T-cell (primary cell): ENCODE data around the gene SLC41A1. TPM values are rescaled to one million over a fixed set of nuclear protein-coding genes. Genes with fewer than 3 reads are reported as not detected.

ENCODE experiments used
- ATAC-seq, 4 experiments: fragments of 200-7000 bp in 3 of 4; fragments of 150-1000 bp in 1 of 4; cut with Tn5 transposase; replicated peaks in 1 of 4; 1 replicate in 3 of 4; 2 replicates in 1 of 4; pipeline ENCODE4 v1.10.0; 2021; ENCODE audit warnings: moderate library complexity in 3 of 4, mild to moderate bottlenecking in 2 of 4, moderate number of reproducible peaks in 1 of 4
- CTCF ChIA-PET, 2 donors: fragments of 300-600 bp; sonication (Branson Sonifier 250); formaldehyde crosslinking; loops; one replicate each; lab custom pipeline; 2022; ENCODE audit warnings: antibody characterized with exemption in 2 of 2; lab: Charles Lee
- POLR2A ChIA-PET, 2 donors: fragments of 300-600 bp; sonication (Branson Sonifier 250); formaldehyde crosslinking; loops; one replicate each; lab custom pipeline; 2022; ENCODE audit warnings: antibody characterized with exemption in 2 of 2; lab: Charles Lee
- DNase-seq, 35 experiments: peaks; one replicate each; pipeline versions ENCODE4 v3.0.0 to v3.0.0-alpha.2; 2013 to 2023
- H3K27ac ChIP-seq: one replicate; pipeline ENCODE4 v1.5.1; 2013; ENCODE audit warnings: low read length
- H3K27me3 ChIP-seq, 2 experiments: replicated peaks in 1 of 2; 1 replicate in 1 of 2; 2 replicates in 1 of 2; pipeline versions ENCODE4 v1.6.1 to v1.7.0; 2013; ENCODE audit warnings: low read length in 1 of 2, mixed read lengths in 1 of 2; ENCODE audit not compliant: control insufficient read depth in 2 of 2, insufficient read depth in 2 of 2; ENCODE audit errors: extremely low read depth in 1 of 2
- H3K36me3 ChIP-seq, 2 donors: 1 replicate in 1 of 2; 2 replicates in 1 of 2; pipeline versions ENCODE4 v1.6.1 to v1.7.0; 2013; ENCODE audit warnings: low read length in 1 of 2; ENCODE audit not compliant: control insufficient read depth in 2 of 2, insufficient read depth in 1 of 2; ENCODE audit errors: extremely low read depth in 1 of 2
- H3K4me1 ChIP-seq, 2 experiments: 1 replicate in 1 of 2; 2 replicates in 1 of 2; pipeline versions ENCODE4 v1.6.1 to v1.7.0; 2013; ENCODE audit warnings: low read length in 2 of 2, mixed read lengths in 1 of 2; ENCODE audit not compliant: insufficient read depth in 2 of 2, control insufficient read depth in 1 of 2; ENCODE audit errors: extremely low read depth in 1 of 2
- H3K4me3 ChIP-seq, 2 donors: 1 replicate in 1 of 2; 2 replicates in 1 of 2; pipeline versions ENCODE4 v1.5.1 to v1.7.0; 2013; ENCODE audit warnings: mild to moderate bottlenecking in 2 of 2, low read length in 1 of 2, moderate library complexity in 1 of 2; ENCODE audit not compliant: control insufficient read depth in 1 of 2; ENCODE audit errors: extremely low read depth in 1 of 2
- H3K9me3 ChIP-seq: 2 replicates; pipeline ENCODE4 v1.7.0; 2013
- H3K27ac Mint-ChIP-seq, 2 donors: one replicate each; pipeline ENCODE4 v1.8.0; 2020 to 2021; ENCODE audit warnings: mild to moderate bottlenecking in 2 of 2, mixed read lengths in 2 of 2
- H3K27me3 Mint-ChIP-seq, 2 donors: one replicate each; pipeline ENCODE4 v1.8.0; 2021 to 2022; ENCODE audit warnings: mixed read lengths in 2 of 2
- H3K36me3 Mint-ChIP-seq: one replicate; pipeline ENCODE4 v1.8.0; 2021; ENCODE audit warnings: mixed read lengths
- H3K4me1 Mint-ChIP-seq, 3 donors: one replicate each; pipeline ENCODE4 v1.8.0; 2020 to 2022; ENCODE audit warnings: mixed read lengths in 3 of 3, mild to moderate bottlenecking in 1 of 3
- H3K4me3 Mint-ChIP-seq, 3 donors: one replicate each; pipeline ENCODE4 v1.8.0; 2020 to 2022; ENCODE audit warnings: mild to moderate bottlenecking in 3 of 3, mixed read lengths in 3 of 3, moderate library complexity in 3 of 3
- H3K9me3 Mint-ChIP-seq, 3 donors: one replicate each; pipeline ENCODE4 v1.8.0; 2020 to 2022; ENCODE audit warnings: mixed read lengths in 3 of 3
- WGBS: methylation state at CpG from one replicate; pipeline ENCODE4 v1.1.5; 2013; ENCODE audit warnings: missing lambda C conversion rate; ENCODE audit not compliant: insufficient coverage; 5-methylcytosine and 5-hydroxymethylcytosine counted together
- total RNA-seq, 35 experiments: library from RNA in 6 of 35; stranded (reverse) in 6 of 35; fragments of 120-200 nt in 1 of 35; gene quantifications; one replicate each; pipeline versions ENCODE4 v1.2.1 to v1.2.4 and lab custom pipeline; 2013 to 2026

SLC41A1 gene
- total RNA-seq, 5 donors from 2014 or later (not counting 1 experiment from before 2014, with no cell fraction given): 23.5 to 31.3 (median 27.4) TPM

DNA sequence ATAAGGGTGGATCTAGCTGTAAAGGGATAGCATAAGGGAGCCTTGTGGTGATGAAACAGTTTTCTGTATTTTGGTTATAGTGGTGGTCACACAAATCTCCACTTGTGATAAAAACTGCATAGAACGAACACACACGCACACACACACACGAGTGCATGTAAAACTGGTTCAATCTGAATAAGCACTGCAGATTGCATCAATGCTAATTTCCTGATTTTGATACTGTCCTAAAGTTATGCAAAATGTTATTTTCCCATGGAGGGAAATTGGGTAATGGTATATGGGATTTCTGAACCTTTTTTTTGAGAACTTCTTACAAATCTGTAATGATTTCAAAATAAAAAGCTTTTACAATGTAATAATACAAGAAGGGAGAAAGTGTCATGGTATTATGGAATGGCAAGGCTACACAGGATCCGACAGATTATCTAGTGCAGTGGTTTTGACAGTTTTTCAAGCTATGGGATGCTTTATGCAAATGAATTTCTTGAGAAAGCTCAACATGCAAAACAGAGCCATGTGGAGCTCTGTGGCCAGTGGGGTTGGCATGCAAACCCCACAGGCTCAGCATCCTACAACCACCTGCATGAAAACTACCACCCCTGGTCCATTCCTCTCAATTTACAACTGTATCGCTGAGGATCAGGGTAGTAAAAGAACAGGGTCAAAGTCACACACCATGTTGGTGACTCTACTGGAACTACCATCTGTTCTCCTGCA, 18.8 kb downstream of the SLC41A1 start:
- ChIA-PET POLR2A (interaction anchor here in 1 of 2 donors (0.9 kb wide), 1 partner anchor 52 kb away, joined by 4 read pairs; no protein-coding TSS in a partner anchor), CTCF (interaction anchor here (0.5 to 4.7 kb wide), 6 partner anchors 11 to 749 kb away, joined by 3 to 63 read pairs (median 4); no protein-coding TSS in a partner anchor)
- DNase-seq: no peak
- peaks cover 28 to 94% of the 10 kb centered on the region in 2 donors for H3K36me3 ChIP-seq
- no peak for ATAC-seq
- H3K4me1 ChIP-seq: no peaks in the 10 kb centered on the region
- H3K36me3 Mint-ChIP-seq: peaks cover 59% of the 10 kb centered on the region
- H3K4me1 Mint-ChIP-seq: no peaks in the 10 kb centered on the region
- no CpG with 5 or more reads among the region's 5 CpGs for WGBS
- no peaks in the 10 kb centered on the region for H3K27me3 ChIP-seq
- no peaks in the 10 kb centered on the region for H3K9me3 ChIP-seq
- no peaks in the 10 kb centered on the region for H3K27me3 Mint-ChIP-seq
- H3K27ac ChIP-seq: no peak overlapping the region
- no peak overlapping the region for H3K4me3 ChIP-seq
- H3K4me3 Mint-ChIP-seq: no peak overlapping the region
- no peak overlapping the region for H3K27ac Mint-ChIP-seq
- no peaks in the 10 kb centered on the region for H3K9me3 Mint-ChIP-seq

DNA sequence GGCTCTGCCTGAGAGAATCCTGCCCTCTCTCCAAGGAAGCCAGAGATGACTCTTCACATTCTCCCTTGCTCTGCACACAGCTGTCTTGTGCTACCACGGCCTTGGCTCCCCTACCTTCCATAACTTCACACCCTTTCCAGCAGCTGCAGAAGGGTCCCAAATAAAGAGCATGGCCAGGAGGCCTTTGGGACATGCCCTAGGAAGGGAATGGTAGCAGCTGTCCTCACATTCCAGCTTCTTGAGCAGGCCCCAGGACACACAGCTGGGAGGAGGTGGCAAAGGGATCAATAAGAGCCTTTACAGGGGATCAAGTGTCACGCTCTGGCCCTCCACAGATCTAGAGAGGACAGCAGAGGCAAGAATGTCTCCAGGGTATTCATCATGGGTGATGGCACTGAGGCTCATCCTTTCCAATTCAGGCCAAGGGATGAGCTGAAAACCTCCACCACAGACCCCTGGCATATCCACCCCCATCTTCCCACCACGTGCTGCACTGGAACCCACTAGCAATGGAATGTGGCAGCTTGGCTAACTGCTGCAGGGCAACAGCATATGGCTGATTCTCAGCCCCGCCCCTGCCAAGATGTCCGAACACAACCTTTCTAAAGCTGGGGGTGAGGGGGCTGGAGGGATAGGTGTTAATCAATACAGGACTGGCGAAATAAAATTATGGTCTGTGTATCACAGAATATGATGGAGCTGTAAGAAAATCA, 19.9 kb downstream of the SLC41A1 start:
- Histone ChIP-seq H3K27ac (no peak overlapping the region), H3K9me3 (no peaks in the 10 kb centered on the region), H3K4me1 (no peaks in the 10 kb centered on the region), H3K4me3 (no peak overlapping the region), H3K36me3 (peaks cover 28 to 87% of the 10 kb centered on the region in 2 donors), H3K27me3 (no peaks in the 10 kb centered on the region)
- DNase-seq: no peak
- no peak for ATAC-seq
- H3K27ac Mint-ChIP-seq: no peak overlapping the region
- WGBS: 96% methylated on average over 4 of the region's 6 CpGs
- no peaks in the 10 kb centered on the region for H3K27me3 Mint-ChIP-seq
- H3K4me1 Mint-ChIP-seq: no peaks in the 10 kb centered on the region
- no peak overlapping the region for H3K4me3 Mint-ChIP-seq
- peaks cover 50% of the 10 kb centered on the region for H3K36me3 Mint-ChIP-seq
- POLR2A ChIA-PET: no interaction called here
- no peaks in the 10 kb centered on the region for H3K9me3 Mint-ChIP-seq
- CTCF ChIA-PET: interaction anchor here (0.5 to 4.7 kb wide), 6 partner anchors 12 to 844 kb away, joined by 3 to 63 read pairs (median 4); no protein-coding TSS in a partner anchor

DNA sequence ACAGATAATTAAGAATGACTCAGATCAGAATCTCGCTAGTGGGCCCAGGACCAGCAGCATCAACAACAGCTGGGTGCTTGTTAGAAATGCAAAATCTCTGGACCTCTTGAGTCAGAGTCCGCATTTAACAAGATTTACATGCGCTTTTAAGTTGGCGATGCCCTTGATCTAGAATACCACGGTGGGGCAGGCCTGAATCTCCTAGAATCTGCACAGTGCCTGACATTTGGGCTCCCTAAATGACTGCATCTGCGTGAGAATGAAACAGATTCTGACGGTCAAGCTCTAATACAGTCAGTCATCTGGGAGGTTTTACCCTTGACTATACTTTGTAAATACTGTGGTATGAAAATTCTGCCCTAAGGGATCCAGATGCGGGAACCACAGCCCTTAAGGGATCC, 20.5 kb downstream of the SLC41A1 start:
- no peaks in the 10 kb centered on the region for H3K9me3 Mint-ChIP-seq
- Histone ChIP-seq H3K36me3 (peaks cover 28 to 81% of the 10 kb centered on the region in 2 donors), H3K4me3 (no peak overlapping the region), H3K4me1 (no peaks in the 10 kb centered on the region), H3K27ac (no peak overlapping the region), H3K27me3 (no peaks in the 10 kb centered on the region), H3K9me3 (no peaks in the 10 kb centered on the region)
- ATAC-seq: no peak
- 90% methylated on average over 7 of the region's 8 CpGs for WGBS
- POLR2A ChIA-PET: no interaction called here
- H3K4me1 Mint-ChIP-seq: no peaks in the 10 kb centered on the region
- no peak for DNase-seq
- H3K36me3 Mint-ChIP-seq: peaks cover 44% of the 10 kb centered on the region
- H3K27ac Mint-ChIP-seq: no peak overlapping the region
- no peaks in the 10 kb centered on the region for H3K27me3 Mint-ChIP-seq
- H3K4me3 Mint-ChIP-seq: no peak overlapping the region
- CTCF ChIA-PET: interaction anchor here (0.6 to 4.7 kb wide), 9 partner anchors 40 to 845 kb away, joined by 3 to 63 read pairs (median 3); no protein-coding TSS in a partner anchor

- ATAC-seq (peak; percentile 82 to 91 (median 90)), DNase-seq (peak in 34 of 35 experiments; percentile 20 to 77 (median 50))
- Mint-ChIP-seq H3K27ac (no peak overlapping the region), H3K4me1 (no peaks in the 10 kb centered on the region), H3K4me3 (no peak overlapping the region), H3K9me3 (no peaks in the 10 kb centered on the region), H3K27me3 (no peaks in the 10 kb centered on the region), H3K36me3 (peaks cover 38% of the 10 kb centered on the region)
- no peaks in the 10 kb centered on the region for H3K27me3 ChIP-seq
- H3K4me1 ChIP-seq: no peaks in the 10 kb centered on the region
- ChIA-PET POLR2A (no interaction called here), CTCF (interaction anchor here (0.6 to 4.7 kb wide), 12 partner anchors 20 to 843 kb away, joined by 3 to 63 read pairs (median 3); no protein-coding TSS in a partner anchor)
- H3K36me3 ChIP-seq: peaks cover 26 to 74% of the 10 kb centered on the region in 2 donors
- H3K27ac ChIP-seq: no peak overlapping the region
- WGBS: 76% methylated on average over 4 of the region's 5 CpGs
- no peaks in the 10 kb centered on the region for H3K9me3 ChIP-seq
- H3K4me3 ChIP-seq: no peak overlapping the region
These were observed 21.3 kb downstream of the SLC41A1 start for GRCh38 chr1:205791568-205792180.

GRCh38 chr1:205787287-205787916, 25.6 kb downstream of the SLC41A1 start:
- peaks cover 13 to 36% of the 10 kb centered on the region in 2 donors for H3K36me3 ChIP-seq
- peaks cover 0 to 3% of the 10 kb centered on the region in 2 experiments for H3K4me1 ChIP-seq
- Mint-ChIP-seq H3K4me3 (no peak overlapping the region), H3K27me3 (no peaks in the 10 kb centered on the region), H3K4me1 (peaks cover 6 to 8% (median 7%) of the 10 kb centered on the region in 3 donors), H3K36me3 (peaks cover 19% of the 10 kb centered on the region), H3K27ac (no peak overlapping the region), H3K9me3 (no peaks in the 10 kb centered on the region)
- no peaks in the 10 kb centered on the region for H3K9me3 ChIP-seq
- no peak for ATAC-seq
- no peak overlapping the region for H3K27ac ChIP-seq
- WGBS: 98% methylated on average over 6 of the region's 10 CpGs
- no peak overlapping the region for H3K4me3 ChIP-seq
- ChIA-PET POLR2A (interaction anchor here in 1 of 2 donors (0.6 kb wide), 1 partner anchor 16 kb away, joined by 6 read pairs; no protein-coding TSS in a partner anchor), CTCF (interaction anchor here (1.3 to 2.0 kb wide), 2 partner anchors 190 kb away, joined by 5 to 6 read pairs; no protein-coding TSS in a partner anchor)
- peaks cover 0 to 3% of the 10 kb centered on the region in 2 experiments for H3K27me3 ChIP-seq
- DNase-seq: no peak
